Pancreas (tissue), 10 donors: ENCODE results near the gene BRMS1L. TPM values are rescaled to one million over a fixed set of nuclear protein-coding genes. Genes with fewer than 3 reads are reported as not detected.

Experiments used
- ATAC-seq, 4 donors: fragments of 200-7000 bp; cut with Tn5 transposase; one replicate each; pipeline versions ENCODE4 v1.8.0 to v1.9.1; 2020; ENCODE audit warnings: mild to moderate bottlenecking in 4 of 4, moderate library complexity in 4 of 4
- DNase-seq, 6 donors: peaks; one replicate each; pipeline ENCODE4 v3.0.0-alpha.2; 2020
- FAIRE-seq: peaks from 2 replicates; lab custom pipeline; 2012; peaks lifted over from hg19 to GRCh38; lab: Jason Lieb, UNC
- H3K27ac ChIP-seq, 4 donors: fragments of 200-600 bp; sonication (generic); 1 replicate in 3 of 4; 2 replicates in 1 of 4; pipeline versions ENCODE4 v1.5.0 to v1.8.0; 2020
- H3K27me3 ChIP-seq, 4 donors: fragments of 200-600 bp; one replicate each; pipeline ENCODE4 v1.8.0; 2021
- H3K36me3 ChIP-seq, 3 donors: fragments of 200-600 bp; sonication (generic) in 1 of 3; one replicate each; pipeline versions ENCODE4 v1.5.0 to v1.8.0; 2020 to 2021
- H3K4me1 ChIP-seq, 3 donors: fragments of 200-600 bp; one replicate each; pipeline ENCODE4 v1.8.0; 2021
- H3K4me3 ChIP-seq, 4 donors: fragments of 200-600 bp; sonication (generic) in 2 of 4; one replicate each; pipeline versions ENCODE4 v1.5.0 to v1.8.0; 2020 to 2021
- H3K9me3 ChIP-seq, 4 donors: fragments of 200-600 bp; one replicate each; pipeline ENCODE4 v1.8.0; 2021
- CTCF ChIP-seq, 4 donors: fragments of 200-600 bp; sonication (generic) in 3 of 4; IDR thresholded peaks; one replicate each; pipeline versions ENCODE4 v1.5.0 to v1.8.0; 2021; ENCODE audit warnings: antibody characterized with exemption in 4 of 4
- WGBS, 2 donors: extraction: QIAGEN DNeasy Blood & Tissue Kit; methylation state at CpG; one replicate each; pipeline ENCODE4 v1.1.7; 2013; 5-methylcytosine and 5-hydroxymethylcytosine counted together
- intact Hi-C, 3 donors: fragments of 100-400 bp; cut with DNase I; formaldehyde crosslinking; loops; one replicate each; pipeline versions ENCODE4 v1.11.1 to v1.14.2; 2022
- polyA plus RNA-seq, 2 donors: library from polyadenylated mRNA; stranded (reverse); fragments of 200-250 nt; gene quantifications; one replicate each; pipeline ENCODE4 v1.2.3, GENCODE V29; 2013
- total RNA-seq, 6 donors: library from RNA; stranded (reverse); fragmentation: NEBNext Ultra II Directional in 4 of 6; extraction: Animal tissue kit (Norgen Biotek cat#: 25700) in 4 of 6; gene quantifications; one replicate each; pipeline versions ENCODE4 v1.2.1 to v1.2.4, GENCODE V29; 2021 to 2023
- donor health status: healthy with polysubstance abuse.
- donor health status: DM: no; HTN: no; CAD: no; lungs with moderate emphysema.
- donor health status: DM: no; HTN: no; CAD: no.
- donor health status: control.
- donor health status: control.
- donor health status: Bipolar disorder and iron deficiency.
- donor health status: DM: yes; HTN: yes; CAD: no.
- donor health status: DM: no; HTN: no; CAD: no.
- donor health status: DM: no; HTN: no; CAD: no.
- donor health status: DM: yes; HTN: yes; CAD: no.

The BRMS1L gene
- total and polyA plus RNA-seq, 8 donors: 1.5 to 3.8 (median 2.0) TPM

GRCh38 chr14:35786856-35787255 lies 39.3 kb upstream of the BRMS1L start:
- Histone ChIP-seq H3K4me3 (no peak overlapping the region), H3K36me3 (no peaks in the 10 kb centered on the region), H3K27me3 (no peaks in the 10 kb centered on the region), H3K9me3 (peaks cover 0 to 3% (median 0%) of the 10 kb centered on the region in 4 donors), H3K27ac (no peak overlapping the region), H3K4me1 (no peaks in the 10 kb centered on the region)
- no peak for FAIRE-seq
- ATAC-seq: no peak
- no peak for DNase-seq
- TF ChIP-seq CTCF (IDR thresholded peaks at IDR 0.05): no peak
- intact Hi-C loops: no loop called here
- WGBS, 2 donors: 92 to 93% methylated on average over 2 of the region's 2 CpGs

- Histone ChIP-seq H3K27ac (no peak overlapping the region), H3K4me1 (no peaks in the 10 kb centered on the region), H3K4me3 (no peak overlapping the region), H3K27me3 (no peaks in the 10 kb centered on the region), H3K36me3 (no peaks in the 10 kb centered on the region), H3K9me3 (no peaks in the 10 kb centered on the region)
- TF ChIP-seq CTCF (IDR thresholded peaks at IDR 0.05): no peak
- FAIRE-seq (no peak), DNase-seq (no peak), ATAC-seq (no peak)
- WGBS, 2 donors: 94 to 98% methylated on average over 4 of the region's 4 CpGs
- intact Hi-C loops: no loop called here
Observed at GRCh38 chr14:35789651-35790050, 36.5 kb upstream of the BRMS1L start.

GRCh38 chr14:35797796-35798195 lies 28.3 kb upstream of the BRMS1L start:
- Histone ChIP-seq H3K27me3 (no peaks in the 10 kb centered on the region), H3K27ac (no peak overlapping the region), H3K36me3 (no peaks in the 10 kb centered on the region), H3K4me3 (no peak overlapping the region), H3K9me3 (no peaks in the 10 kb centered on the region), H3K4me1 (no peaks in the 10 kb centered on the region)
- ATAC-seq (no peak), FAIRE-seq (no peak), DNase-seq (no peak)
- TF ChIP-seq CTCF (IDR thresholded peaks at IDR 0.05): no peak
- 97 to 98% methylated on average over 6 of the region's 6 CpGs for WGBS, 2 donors
- intact Hi-C loops: no loop called here

- no peak for DNase-seq
- Histone ChIP-seq H3K4me3 (no peak overlapping the region), H3K36me3 (no peaks in the 10 kb centered on the region), H3K27me3 (no peaks in the 10 kb centered on the region), H3K9me3 (no peaks in the 10 kb centered on the region), H3K27ac (no peak overlapping the region), H3K4me1 (peaks cover 4 to 17% (median 12%) of the 10 kb centered on the region in 3 donors)
- ATAC-seq: no peak
- TF ChIP-seq CTCF (IDR thresholded peaks at IDR 0.05): no peak
- intact Hi-C loops: no loop called here
- 55% methylated on average over 2 of the region's 2 CpGs for WGBS, 2 donors
- no peak for FAIRE-seq
Observed at GRCh38 chr14:35806006-35806907, 19.9 kb upstream of the BRMS1L start.
